CD4-positive, alpha-beta T cell treated with Interferon alpha-2 for 1 hour (primary cell): ENCODE data around the gene CLDN15.
"Not testable (repeated sequence)": the region's sequence is repeated elsewhere in the genome, so short reads cannot be mapped to it uniquely, and the experiment has no call there.

Source experiments
- DNase-seq, 2 donors: peaks; one replicate each; pipeline ENCODE4 v3.0.0-alpha.2; 2020 to 2022

The CLDN15 gene

GRCh38 chr7:101218236-101219125 lies 19.1 kb downstream of the CLDN15 start:
- DNase-seq: no peak

DNA sequence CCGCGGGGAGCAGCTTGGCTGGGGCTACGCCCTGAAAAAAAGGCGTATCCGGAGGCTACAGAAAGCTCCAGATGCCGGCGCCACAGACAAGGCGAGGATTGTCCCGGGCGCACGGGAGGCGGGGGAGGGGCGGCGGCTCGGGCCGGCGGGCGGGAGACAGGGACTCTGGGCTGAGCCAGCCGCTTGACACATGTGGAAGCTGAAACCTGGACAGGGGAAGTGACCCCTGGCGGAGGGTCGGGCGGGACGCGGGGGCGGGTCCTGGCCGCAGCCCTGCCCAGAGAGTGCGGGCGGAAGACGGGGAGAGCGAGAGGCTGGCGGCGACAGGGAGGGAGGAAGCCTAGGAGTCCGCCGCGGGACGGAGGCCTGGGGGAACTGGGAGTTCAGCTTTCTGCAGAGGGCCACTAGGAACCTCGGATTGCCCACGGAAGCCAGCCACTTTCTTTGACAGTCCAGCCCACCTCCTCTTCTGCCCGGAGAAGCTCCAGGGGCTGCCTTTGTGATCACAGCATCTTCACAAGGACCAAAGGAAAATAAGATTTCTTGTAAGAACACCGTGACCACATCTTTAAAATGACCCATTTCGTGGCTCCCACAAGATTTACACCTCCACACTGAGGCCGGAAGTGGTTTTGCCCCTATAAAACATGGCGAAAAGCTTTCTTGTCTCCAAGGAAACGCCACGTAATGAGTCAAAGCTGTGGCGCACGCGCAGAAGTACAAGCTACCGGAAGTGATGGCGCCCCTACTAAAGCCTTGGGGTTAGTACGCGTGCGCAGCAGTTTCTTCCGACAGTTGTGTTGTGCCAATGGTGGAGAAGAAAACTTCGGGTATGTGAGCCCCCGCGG lies 20.0 kb downstream of the CLDN15 start, which contains the start of the genes PLOD3 and ZNHIT1:
Gene PLOD3 (minus strand): TSS at position 194 of the 848 bp plus-strand sequence. CDS start 307 bp downstream, outside the sequence.
Gene ZNHIT1 (plus strand): TSS at position 778 of the 848 bp plus-strand sequence. CDS start 31 bp downstream, at position 809.
- peak; percentile 97 to 98 for DNase-seq

GRCh38 chr7:101216860-101217387 lies 20.7 kb downstream of the CLDN15 start:
- no peak for DNase-seq

DNA sequence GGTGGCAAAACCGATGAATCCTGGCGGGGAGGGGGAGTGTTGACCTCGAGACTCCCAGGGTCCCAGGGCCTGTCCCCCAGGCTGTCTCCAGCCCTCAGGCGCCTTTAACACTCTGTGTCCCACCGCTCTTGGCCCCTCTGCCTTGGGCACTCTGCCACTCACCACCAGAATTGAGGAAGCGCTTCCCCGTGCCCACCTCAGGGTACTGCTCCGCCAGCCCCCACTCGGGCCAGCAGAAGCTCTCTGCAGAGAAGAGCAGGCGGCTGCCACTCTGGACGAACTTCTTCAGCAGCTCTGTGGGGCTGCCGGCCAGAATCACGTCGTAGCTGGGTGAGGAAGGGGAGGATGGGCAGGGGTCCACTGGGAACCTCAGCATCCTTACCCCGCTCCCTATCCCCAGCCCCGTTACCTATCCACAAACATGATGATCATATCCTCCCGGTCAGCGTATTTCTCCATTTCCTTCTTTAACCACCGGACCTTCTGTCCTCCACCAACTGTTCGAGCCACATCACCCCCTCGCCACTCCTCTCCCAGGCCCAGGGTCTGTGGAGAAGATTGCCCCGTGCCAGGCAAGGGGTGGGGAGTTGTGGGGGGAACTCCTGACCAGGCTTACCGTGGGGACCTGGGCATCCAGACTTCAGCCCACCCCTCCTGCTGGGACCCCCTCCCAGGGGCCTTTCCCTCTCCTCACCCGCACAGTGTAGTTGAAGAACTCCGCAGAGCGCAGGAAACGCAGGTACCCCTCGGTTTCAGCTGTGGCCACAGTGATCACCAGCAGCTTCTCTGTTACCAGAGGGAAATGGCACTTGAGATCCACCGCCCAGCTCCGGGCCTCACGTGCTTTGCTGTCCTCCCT lies 21.4 kb downstream of the CLDN15 start:
- no peak for DNase-seq

GRCh38 chr7:101212014-101212413 lies 25.6 kb downstream of the CLDN15 start:
- no peak for DNase-seq

DNA sequence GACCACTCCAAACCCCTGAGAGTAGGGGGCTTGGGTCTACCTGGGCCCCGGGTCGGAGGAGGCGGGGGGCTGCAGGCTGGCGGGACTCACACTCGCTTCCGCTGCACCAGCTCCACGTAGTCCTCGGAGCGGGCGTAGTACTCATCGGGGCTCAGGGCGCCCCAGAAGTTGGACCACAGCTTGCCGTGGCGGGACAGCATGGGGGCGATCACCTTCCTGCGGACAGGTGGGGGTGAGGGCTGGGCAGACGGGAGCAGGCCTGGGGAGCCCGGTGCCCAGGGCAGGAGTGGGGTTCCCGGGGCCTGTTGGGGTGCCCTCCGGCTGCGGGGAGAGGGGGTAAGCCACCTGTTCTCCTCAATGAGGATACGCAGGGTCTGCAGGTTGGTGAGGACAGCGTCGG lies 26.1 kb downstream of the CLDN15 start:
- no peak for DNase-seq

DNA sequence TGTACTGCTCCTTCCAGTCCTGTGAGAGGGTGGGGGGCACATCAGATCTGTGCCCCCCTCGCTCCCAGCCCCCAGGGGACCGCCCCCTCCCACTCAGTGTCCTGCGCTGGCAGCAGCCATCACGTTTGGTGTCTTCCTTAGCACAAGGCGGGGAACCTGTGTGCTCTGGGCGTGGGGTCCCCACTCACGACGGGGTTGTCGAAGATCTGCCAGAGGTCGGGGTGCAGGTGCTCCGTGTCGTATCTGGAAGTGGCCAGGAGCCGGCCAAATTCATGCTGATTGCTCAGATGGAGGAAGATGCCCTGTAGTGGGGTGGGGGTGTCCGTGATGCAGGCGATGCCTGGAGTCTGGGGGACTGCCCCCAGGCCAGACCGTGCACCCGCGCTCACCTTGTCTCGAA lies 27.5 kb downstream of the CLDN15 start:
- DNase-seq: no peak

DNA sequence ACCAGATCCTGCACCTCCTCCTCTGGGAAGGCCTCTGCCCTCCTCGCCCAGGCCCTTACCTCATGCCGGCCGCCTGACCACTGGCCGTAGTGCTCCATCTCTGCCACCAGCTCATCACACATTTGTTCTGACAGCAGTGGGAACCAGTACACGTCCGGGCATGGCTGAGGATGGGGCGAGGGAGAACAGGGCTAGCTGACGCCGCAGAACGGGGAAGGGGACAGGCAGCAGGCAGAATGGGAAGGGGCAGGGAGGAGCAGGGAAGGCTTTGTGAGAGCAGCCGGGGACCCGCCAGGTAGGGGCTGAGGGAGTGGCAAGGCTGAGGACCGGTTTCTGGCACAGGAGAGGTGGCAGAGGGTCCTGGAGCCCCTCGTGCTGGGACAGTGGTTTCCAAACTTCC lies 28.8 kb downstream of the CLDN15 start:
- DNase-seq: no peak

DNA sequence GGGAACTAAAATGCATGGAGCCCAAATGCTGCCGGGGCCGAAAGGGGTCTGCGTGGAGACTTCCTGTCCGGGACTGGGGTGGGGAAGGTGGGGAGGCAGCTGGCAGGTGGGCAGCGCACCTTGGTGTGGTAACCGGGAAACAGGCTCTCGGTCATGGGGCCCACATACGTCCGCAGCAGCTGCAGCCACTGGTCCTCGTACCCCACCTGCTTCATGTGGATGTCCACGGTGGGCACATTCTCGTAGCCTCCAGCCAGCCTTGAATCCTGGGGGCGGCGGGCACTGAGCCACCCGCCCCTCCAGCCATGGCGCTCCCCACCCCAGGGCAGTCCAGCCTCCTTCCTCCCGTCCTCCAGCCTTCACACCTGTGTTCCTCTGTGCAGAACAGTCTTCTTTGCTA lies 30.1 kb downstream of the CLDN15 start:
- DNase-seq: no peak

- DNase-seq: no peak
Measured at GRCh38 chr7:101206665-101207042, 30.9 kb downstream of the CLDN15 start.

DNA sequence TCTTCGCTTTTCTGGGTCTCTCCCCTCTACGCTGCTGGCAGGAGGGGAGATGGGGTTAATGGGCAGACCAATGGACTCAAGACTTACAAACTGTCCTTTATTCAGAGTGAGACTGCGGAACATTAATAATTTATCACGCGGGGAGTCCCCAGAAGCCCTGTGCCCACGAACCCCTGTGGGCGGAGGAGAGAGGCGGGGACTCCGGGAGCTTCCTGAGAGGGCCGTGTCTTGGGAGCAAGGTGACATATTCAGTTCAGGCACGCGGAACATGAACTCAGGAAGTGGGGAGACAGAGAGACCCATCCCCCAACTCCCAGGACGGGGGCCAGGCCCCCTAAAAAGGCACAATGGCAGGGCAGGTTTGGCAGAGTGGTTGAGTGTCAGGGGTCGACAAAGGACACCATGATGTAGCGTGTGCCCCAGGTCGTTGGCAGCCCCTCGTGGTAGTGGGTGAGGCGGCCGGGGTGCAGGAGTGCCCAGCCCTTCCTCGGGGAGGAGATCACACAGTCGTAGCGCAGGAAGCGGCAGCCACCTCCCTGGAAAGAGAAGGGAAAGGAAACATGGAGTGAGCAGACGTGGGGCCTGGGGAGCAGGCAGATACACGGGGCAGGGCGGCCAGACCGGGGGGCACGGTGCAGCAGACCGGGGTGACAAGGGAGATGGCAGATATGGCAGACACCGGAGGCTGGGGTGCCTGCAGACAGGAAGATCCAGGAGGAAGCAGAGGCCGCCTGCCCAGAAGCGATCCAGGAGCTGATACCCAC lies 31.5 kb downstream of the CLDN15 start:
- no peak for DNase-seq

- peak; percentile 18 to 44 for DNase-seq
Measured at GRCh38 chr7:101203740-101204738, 33.6 kb downstream of the CLDN15 start.

GRCh38 chr7:101202603-101202918 lies 35.0 kb downstream of the CLDN15 start:
- no peak for DNase-seq

DNA sequence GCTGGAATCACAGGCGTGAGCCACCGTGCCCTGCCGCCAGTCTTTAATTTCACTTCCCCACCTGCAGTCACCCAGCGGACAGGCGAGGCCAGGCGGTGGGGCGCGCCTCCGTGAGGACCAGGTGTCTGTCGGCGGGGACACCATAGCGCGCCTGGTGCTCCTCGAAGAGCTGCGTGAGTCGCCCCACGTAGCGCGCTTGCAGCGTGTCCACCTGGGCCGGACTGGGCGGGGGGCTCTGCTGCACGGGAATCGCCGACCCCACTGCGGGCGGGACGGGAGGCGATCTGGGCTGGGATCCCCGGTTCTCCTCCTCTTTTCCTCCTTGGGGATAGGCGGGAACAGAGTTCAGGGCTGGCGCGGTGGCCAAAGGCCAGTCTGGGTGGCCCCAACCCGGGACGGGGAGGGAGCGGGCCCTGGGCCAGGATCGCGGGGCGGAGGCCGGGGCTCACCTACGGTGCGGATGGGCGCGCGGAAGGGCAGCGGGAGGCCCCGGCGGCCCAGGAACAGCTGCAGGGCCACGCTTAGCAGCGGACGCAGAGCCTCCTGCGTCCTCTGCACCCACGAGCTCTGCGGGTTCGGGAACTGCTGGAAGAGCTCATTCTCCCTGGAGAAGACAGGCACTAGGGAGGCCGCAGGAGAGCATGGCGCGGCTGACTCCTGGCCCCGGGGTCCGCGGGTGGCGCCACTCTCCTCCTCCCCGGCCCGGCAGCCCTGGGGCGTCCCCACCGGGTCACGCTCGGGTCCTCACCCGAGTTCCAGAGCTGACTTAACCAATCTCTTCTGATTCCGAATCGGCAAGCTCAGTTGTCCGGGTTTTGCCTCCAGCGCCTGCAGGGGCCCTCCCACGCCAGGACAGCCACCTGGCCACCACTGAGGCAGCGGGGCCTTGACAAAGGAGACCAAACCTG lies 35.7 kb downstream of the CLDN15 start:
- no peak for DNase-seq

- DNase-seq: no peak
Measured at GRCh38 chr7:101200862-101201599, 36.6 kb downstream of the CLDN15 start, which contains the start of gene MOGAT3. TSS of gene MOGAT3 (minus strand) at chr7:101201036. CDS start at chr7:101200854, 182 bp downstream.

DNA sequence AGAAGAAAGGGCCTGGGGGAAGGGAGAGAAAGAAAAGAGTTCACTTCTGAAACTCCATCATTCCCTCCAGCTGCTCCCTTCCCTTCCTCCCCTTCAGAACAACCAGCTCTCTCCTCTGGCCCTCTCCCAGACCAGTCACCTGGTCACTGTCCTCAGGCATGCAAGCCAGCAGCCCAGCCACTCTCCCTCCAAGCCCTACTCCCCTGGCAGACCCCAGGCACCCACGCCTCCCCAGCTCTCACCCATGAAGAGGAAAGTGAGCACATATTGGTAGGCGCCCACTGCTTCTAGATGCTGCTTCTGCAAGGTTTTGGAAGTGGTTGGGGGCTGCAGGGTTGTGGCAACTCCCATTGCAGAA lies 37.1 kb downstream of the CLDN15 start:
- DNase-seq: no peak

- not testable (repeated sequence) for DNase-seq
Measured at GRCh38 chr7:101199522-101199921, 38.1 kb downstream of the CLDN15 start.

DNA sequence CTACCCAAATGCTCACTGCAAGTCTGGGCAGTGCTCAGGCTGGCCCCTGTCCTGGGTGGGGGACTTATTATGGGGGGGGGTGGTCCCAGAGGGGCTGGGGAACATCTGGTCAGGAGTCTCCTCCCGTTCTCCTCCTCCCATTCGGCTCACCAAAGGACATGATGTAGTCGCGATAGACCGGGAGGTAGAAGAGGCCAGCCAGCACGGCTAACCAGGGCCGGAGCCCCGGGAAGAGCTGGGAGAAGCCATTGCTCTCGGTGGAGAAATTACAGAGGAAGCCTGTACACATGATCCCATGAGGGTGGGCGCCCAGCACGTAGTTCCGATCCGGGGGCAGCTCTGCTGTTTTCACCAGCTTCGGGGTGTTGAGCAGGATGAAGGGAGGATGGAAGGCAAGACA lies 39.1 kb downstream of the CLDN15 start:
- no peak for DNase-seq

GRCh38 chr7:101197991-101198390 lies 39.6 kb downstream of the CLDN15 start:
- no peak for DNase-seq
